Uterus (tissue), 4 donors: Measurements from ENCODE around the gene SCN5A. TPM values are rescaled to one million over a fixed set of nuclear protein-coding genes. Genes with fewer than 3 reads are reported as not detected.

Experiments
- DNase-seq, 2 donors: peaks; one replicate each; pipeline ENCODE4 v3.0.0-alpha.2; 2019 to 2020
- H3K27ac ChIP-seq, 2 donors: fragments of 200-600 bp; sonication (generic); 1 replicate in 1 of 2; 2 replicates in 1 of 2; pipeline ENCODE4 v1.5.1; 2016 to 2018
- H3K27me3 ChIP-seq, 2 donors: fragments of 200-600 bp; sonication (generic); one replicate each; pipeline ENCODE4 v1.5.1; 2018 to 2019; ENCODE audit warnings: control low read depth in 1 of 2
- H3K36me3 ChIP-seq, 2 donors: fragments of 200-600 bp; sonication (generic); one replicate each; pipeline ENCODE4 v1.5.1; 2019; ENCODE audit warnings: control low read depth in 1 of 2
- H3K4me1 ChIP-seq, 2 donors: fragments of 200-600 bp; sonication (generic); one replicate each; pipeline ENCODE4 v1.5.1; 2018 to 2019; ENCODE audit warnings: control low read depth in 1 of 2
- H3K4me3 ChIP-seq, 2 donors: fragments of 200-600 bp; sonication (generic); 1 replicate in 1 of 2; 2 replicates in 1 of 2; pipeline ENCODE4 v1.5.1; 2018 to 2019; ENCODE audit warnings: mild to moderate bottlenecking in 1 of 2
- H3K9me3 ChIP-seq, 2 donors: fragments of 200-600 bp; sonication (generic); one replicate each; pipeline ENCODE4 v1.5.1; 2019; ENCODE audit warnings: control low read depth in 1 of 2
- CTCF ChIP-seq, 4 experiments: fragments of 200-600 bp in 2 of 4; fragments of 450-650 bp in 2 of 4; sonication (generic) in 2 of 4; IDR thresholded peaks; one replicate each; pipeline ENCODE4 v1.5.1; 2016 to 2019; ENCODE audit warnings: antibody characterized with exemption in 4 of 4, mild to moderate bottlenecking in 2 of 4, moderate library complexity in 1 of 4
- POLR2A ChIP-seq, 2 donors: fragments of 450-650 bp; IDR thresholded peaks; one replicate each; pipeline ENCODE4 v1.6.1; 2016; ENCODE audit warnings: antibody characterized with exemption in 2 of 2, mild to moderate bottlenecking in 1 of 2, moderate library complexity in 1 of 2
- intact Hi-C: fragments of 100-400 bp; cut with DNase I; formaldehyde crosslinking; loops from one replicate; pipeline ENCODE4 v1.15.1; 2023; ENCODE audit warnings: low total_unique reads
- total RNA-seq, 4 donors: library from RNA; depleted of rRNA in 3 of 4; stranded (reverse); fragments of >200 nt in 3 of 4; gene quantifications; one replicate each; pipeline versions ENCODE4 v1.1.0 to v1.2.4, GENCODE V29; 2014 to 2023
- donor health status: DM: yes; HTN: yes; CAD: no.

The SCN5A gene
- total RNA-seq, 4 donors from 2014 or later, result under 0.01 to 3.2 (median 1.6) TPM; not detected in 1

- H3K4me1 ChIP-seq, result no peaks in the 10 kb centered on the region
- no peaks in the 10 kb centered on the region for H3K27me3 ChIP-seq
- intact Hi-C loops, result no loop called here
- no peak for TF ChIP-seq CTCF (IDR thresholded peaks at IDR 0.05)
- no peak for TF ChIP-seq POLR2A (IDR thresholded peaks at IDR 0.05)
- no peak overlapping the region for H3K27ac ChIP-seq
- no peaks in the 10 kb centered on the region for H3K9me3 ChIP-seq
- H3K4me3 ChIP-seq, result no peak overlapping the region
- DNase-seq, result no peak
- no peaks in the 10 kb centered on the region for H3K36me3 ChIP-seq
Measured at GRCh38 chr3:38595393-38595792, 54.1 kb downstream of the SCN5A start.

DNA sequence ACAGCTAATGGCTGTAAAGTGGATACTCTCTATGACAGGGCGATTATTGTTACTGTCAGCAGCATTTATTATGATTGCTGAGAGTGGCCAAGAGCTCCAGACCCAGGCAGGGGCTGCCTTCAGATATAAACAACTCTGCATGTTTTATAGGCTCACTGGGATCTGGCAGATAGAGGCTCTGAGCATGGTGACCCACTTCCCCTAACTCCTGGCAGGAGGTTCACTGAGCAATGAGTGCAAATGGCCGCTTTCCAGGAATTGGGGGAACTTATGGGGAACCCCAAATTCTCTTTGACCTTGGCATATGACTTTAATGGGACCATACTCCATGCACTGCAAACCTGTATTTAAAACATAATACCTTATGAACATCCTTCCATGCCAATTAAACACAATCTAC is 59.0 kb downstream of the SCN5A start:
- no peaks in the 10 kb centered on the region for H3K27me3 ChIP-seq
- no peaks in the 10 kb centered on the region for H3K9me3 ChIP-seq
- H3K27ac ChIP-seq, result no peak overlapping the region
- no peak for TF ChIP-seq POLR2A (IDR thresholded peaks at IDR 0.05)
- no peak for TF ChIP-seq CTCF (IDR thresholded peaks at IDR 0.05)
- H3K4me1 ChIP-seq, result no peaks in the 10 kb centered on the region
- no peaks in the 10 kb centered on the region for H3K36me3 ChIP-seq
- intact Hi-C loops, result no loop called here
- no peak for DNase-seq
- no peak overlapping the region for H3K4me3 ChIP-seq

DNA sequence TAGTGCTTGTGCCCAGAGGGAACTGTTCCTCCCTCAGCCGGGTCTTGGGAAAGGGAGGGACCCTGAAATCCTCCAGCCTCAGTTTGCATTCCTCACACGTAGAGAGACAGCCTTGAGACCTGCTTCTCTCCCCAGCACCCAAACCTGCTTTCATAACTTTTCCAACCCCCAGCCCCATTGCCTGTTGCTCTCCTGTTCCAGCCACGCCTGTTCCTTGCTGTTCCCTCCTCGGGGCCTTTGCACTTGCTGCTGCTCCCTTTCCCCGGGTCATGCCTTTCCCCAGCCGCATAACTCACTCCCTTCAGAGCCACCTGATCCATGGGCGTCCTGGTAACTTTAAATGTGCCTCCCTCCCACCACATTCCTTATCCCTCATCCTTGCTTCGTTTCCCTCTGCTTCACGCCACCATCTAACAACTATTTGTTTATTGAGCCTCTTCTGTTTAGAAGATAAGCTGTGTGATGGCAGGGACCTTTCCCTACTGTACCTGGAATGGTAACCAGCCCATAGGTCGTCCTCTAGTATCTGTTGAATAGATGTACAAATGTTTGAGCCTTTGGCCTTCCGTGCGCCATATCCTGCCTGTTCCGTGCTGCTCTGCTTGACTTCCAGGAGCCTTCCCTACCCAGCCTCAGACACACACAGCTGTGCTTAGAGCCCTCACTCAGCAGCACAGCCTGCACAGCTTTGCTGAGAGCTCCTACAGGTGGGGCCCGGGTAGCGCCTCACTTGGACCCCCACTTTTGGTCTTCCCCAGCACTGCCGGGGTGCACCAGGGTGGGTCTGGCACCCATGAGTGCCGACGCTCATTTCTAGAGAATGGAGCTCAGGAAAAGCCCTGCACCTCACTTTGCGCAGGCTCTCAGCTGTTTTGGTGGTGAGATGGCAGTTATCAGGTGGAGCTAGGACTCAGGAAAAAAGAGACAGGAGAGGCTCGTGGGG is 60.2 kb downstream of the SCN5A start:
- no peaks in the 10 kb centered on the region for H3K36me3 ChIP-seq
- intact Hi-C loops, result no loop called here
- no peak for DNase-seq
- H3K27ac ChIP-seq, result no peak overlapping the region
- no peaks in the 10 kb centered on the region for H3K27me3 ChIP-seq
- H3K4me1 ChIP-seq, result no peaks in the 10 kb centered on the region
- no peak for TF ChIP-seq CTCF (IDR thresholded peaks at IDR 0.05)
- TF ChIP-seq POLR2A (IDR thresholded peaks at IDR 0.05), result no peak
- H3K9me3 ChIP-seq, result no peaks in the 10 kb centered on the region
- H3K4me3 ChIP-seq, result no peak overlapping the region

GRCh38 chr3:38588371-38588971 is 61.0 kb downstream of the SCN5A start:
- Histone ChIP-seq H3K4me3 (no peak overlapping the region), H3K36me3 (no peaks in the 10 kb centered on the region), H3K27me3 (no peaks in the 10 kb centered on the region), H3K9me3 (no peaks in the 10 kb centered on the region), H3K27ac (no peak overlapping the region), H3K4me1 (no peaks in the 10 kb centered on the region)
- no peak for DNase-seq
- intact Hi-C loops, result no loop called here
- TF ChIP-seq POLR2A (IDR thresholded peaks at IDR 0.05) (no peak), CTCF (IDR thresholded peaks at IDR 0.05) (no peak)

DNA sequence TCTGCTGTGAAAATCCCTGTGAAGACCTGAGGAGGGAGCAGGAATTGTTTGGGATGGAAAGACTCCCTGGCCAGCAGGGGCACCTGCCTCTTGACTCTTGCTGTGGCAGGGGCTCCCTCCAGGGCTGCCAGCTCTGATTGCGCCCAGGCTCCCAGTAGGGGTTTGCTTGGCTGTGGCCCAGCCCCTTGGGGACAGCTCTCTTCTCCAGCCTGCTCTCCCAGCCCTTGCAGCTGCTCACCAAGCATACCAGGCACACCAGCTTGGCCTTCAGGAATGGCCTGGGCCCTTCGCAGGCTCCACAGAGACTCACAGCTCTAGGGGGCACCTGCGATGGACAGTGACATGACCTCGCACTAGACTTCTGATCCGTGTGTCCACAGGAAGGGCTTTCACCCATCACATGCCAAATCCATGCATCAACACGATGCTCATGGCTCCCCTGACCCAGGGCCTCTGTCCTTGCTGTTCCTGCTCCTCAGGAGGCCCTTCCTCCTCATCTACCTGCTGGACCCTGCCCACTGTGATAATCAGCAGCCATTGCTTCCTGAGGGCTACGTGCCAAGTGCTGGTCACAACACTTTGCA is 61.8 kb downstream of the SCN5A start:
- Histone ChIP-seq H3K4me3 (no peak overlapping the region), H3K27ac (no peak overlapping the region), H3K36me3 (no peaks in the 10 kb centered on the region), H3K9me3 (no peaks in the 10 kb centered on the region), H3K4me1 (no peaks in the 10 kb centered on the region), H3K27me3 (no peaks in the 10 kb centered on the region)
- DNase-seq, result no peak
- intact Hi-C loops, result no loop called here
- TF ChIP-seq POLR2A (IDR thresholded peaks at IDR 0.05), result no peak
- no peak for TF ChIP-seq CTCF (IDR thresholded peaks at IDR 0.05)
